GM08714 (cell line): ENCODE results near the gene HDAC4.

ENCODE experiments used
- H3K4me3 ChIP-seq: fragments of 200-500 bp; sonication (Bioruptor generic); 2 replicates; pipeline ENCODE4 v1.5.1; 2014; ENCODE audit warnings: mild to moderate bottlenecking, low read length, inconsistent platforms
- ZNF274 ChIP-seq: IDR thresholded peaks from 2 replicates; pipeline ENCODE4 v1.6.1; 2012; ENCODE audit warnings: mild to moderate bottlenecking, low read depth, low read length

HDAC4 gene

DNA sequence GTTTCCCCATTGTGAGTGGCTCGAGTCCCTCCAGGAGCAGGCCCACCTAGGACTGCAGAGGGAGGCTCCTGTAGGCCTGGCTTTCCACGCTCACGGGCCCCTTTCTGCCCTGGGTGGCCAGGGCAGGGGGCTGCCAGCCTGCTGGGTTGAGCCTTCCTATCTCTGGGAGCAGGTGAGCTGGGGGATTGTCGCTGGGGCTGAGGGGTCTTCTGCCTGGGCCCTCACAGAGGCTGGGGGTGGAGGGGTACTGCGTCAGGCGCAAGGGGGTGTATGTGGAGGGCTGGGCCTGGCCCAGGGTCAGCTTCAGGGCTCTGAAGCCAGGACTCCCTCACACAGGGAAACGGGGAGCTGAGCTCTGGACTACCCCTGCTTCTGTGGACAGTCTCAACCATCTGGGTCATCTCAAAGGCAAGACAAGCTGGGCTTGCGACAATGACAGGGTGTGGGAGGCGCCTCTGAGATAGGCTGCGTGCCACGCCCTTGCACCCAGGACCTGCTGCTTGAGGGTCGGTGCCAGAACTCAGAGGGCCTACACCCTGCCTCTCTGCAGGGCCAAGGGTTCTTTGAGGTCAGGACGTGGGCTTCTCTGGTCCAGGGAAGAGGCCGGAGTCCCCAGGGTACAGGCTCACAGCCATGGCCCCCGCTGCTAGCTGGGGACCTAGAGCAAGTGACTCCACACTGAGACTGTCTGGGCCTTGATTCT, 346.9 kb downstream of the HDAC4 start:
- no peak for TF ChIP-seq ZNF274
- H3K4me3 ChIP-seq: no peak overlapping the region

DNA sequence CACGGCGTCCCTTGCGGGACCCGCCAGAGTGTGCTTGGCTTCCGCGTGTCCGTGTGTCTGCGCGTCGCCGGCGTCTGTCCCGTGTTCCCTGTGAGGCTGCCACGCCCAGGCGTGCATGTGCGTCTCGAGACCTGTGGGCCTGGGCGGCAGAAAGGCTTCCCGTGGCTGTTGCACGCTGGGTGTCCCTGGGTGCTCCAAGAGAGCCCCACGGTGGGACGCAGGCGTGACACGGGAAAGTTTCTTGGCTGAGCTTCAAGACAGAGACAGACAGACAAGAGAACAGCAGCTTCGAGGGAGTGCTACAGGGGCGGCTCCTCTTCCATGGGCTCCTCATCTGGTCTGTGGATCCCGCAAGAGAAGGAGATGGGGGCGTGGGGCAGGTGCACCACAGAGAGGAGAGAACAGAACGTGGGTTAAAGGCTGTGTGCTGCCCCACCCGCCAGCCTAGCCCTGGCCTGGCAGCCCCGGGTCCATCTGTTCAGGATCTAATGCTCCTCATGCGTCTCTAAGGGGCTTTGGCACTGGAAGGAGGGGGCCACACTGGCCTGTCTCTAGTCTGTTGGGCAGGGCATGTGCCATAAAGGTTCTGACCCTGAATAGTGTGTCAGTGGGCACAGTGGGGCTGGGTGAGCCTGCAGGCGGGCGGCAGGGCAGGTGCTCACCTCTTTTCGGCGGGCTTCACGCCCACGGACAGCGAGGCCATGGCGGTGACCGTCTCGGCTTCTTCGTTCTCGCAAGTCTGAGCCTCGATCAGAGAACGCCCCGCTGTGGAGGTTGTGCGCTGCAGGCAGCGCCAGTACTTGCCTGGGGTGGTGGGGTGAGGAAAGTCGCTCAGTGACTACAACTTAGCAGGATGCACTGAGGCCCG, 347.8 kb downstream of the HDAC4 start:
- TF ChIP-seq ZNF274: no peak

DNA sequence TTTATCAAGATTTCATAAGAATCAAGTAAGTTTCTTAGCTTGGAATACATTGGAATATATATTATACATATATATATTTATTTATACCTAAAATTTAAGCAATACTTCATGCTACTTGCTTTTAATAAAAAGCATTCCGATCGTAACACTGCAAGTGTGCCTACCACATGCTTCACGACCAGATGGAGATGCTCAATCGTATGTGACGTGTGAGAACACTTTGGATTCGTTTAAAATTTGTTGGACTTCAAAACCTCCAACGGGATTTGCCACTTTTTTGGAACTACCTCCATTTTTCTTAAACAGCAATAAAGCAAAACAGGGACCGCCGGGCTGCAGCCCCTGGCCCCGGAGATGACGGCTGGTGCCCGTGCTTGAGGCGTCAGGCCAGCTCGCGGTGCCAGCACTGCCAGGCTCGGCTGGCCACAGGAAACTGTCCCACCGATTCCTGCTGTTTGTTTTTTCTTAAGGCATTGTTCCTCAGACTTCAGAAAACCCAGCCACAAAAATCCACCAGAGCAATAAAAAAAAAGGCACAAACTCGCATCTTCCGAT, 348.9 kb downstream of the HDAC4 start:
- no peak for TF ChIP-seq ZNF274
- no peak overlapping the region for H3K4me3 ChIP-seq

More for the DNA sequence above, 347.8 kb downstream of the HDAC4 start:
- no peak overlapping the region for H3K4me3 ChIP-seq

DNA sequence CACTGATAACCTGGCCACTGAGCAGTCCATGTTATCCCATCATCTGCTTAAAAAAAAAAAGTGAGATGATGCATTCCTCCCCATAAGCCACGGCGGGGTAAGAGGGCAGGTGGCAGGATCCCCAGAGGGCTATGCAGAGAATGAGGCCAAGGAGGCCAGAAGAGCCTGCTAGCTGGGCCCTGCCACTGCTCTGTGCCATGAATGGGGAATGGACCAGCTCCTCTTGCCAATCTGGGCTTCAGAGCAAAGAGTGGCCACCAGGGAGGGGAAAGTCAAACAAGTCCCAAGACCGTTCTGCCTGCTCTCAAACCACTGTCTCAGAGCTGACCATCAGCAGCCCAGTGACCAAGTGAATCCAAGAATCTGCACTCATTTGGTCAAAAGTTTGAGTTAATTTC, 350.6 kb downstream of the HDAC4 start:
- no peak overlapping the region for H3K4me3 ChIP-seq
- no peak for TF ChIP-seq ZNF274

DNA sequence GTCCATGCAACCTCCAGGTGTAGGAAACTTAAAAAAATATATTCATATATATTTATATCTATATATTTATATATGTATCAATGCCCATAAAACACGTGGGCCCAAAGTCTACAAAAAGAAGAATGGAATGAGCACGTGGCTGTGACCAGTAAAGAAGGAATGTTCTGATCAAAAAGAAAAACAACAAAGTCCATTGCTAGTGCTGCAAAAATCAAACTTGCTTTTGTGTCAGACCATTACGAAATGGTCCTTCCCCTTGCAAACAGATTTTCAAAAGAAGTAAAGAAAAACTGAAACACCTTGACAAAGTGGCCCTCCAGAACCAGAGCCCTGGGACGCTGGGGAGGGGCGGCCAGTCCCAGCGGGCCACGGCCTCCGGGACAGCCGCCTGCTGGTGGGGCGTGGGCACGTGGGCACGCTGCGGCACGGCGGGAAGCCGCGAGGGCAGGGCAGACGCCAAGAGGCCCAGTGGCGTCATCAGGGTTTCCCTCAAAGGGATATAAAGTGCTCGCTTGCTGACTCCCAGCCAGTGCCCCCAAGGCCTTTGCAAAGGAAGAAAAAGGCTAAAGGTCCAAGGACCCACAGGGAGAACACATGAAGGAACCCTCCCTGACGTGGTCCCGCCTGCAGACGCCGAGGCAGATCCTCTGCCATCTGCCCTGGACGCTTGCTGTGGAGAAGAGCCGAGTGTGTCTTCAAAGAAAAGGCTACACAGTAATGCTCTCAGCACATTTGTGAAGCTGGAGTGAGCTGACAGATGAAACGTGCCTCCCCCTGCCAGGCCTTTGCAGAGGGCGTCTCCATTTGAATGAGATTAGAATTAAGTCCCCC, 351.2 kb downstream of the HDAC4 start:
- H3K4me3 ChIP-seq: no peak overlapping the region
- TF ChIP-seq ZNF274: no peak

DNA sequence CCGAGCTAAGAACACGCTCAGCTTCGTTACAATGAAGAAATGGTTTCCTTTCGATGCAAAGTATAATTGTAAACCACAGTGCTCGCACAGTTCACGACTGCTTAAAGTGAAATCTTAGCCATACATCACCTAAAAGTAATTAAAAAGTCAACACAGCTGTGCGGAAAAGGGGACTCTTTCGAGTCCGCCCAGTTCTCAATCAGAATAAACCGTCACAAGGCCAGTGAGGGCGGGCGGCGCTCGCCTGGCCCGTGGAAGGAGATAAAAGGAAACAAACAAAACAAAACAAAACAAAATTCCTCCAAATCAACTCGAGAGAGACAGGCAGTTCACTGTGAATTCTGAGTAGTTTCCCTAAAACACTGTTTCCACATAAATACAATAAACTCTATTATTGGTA, 352.1 kb downstream of the HDAC4 start:
- TF ChIP-seq ZNF274: no peak
- no peak overlapping the region for H3K4me3 ChIP-seq

DNA sequence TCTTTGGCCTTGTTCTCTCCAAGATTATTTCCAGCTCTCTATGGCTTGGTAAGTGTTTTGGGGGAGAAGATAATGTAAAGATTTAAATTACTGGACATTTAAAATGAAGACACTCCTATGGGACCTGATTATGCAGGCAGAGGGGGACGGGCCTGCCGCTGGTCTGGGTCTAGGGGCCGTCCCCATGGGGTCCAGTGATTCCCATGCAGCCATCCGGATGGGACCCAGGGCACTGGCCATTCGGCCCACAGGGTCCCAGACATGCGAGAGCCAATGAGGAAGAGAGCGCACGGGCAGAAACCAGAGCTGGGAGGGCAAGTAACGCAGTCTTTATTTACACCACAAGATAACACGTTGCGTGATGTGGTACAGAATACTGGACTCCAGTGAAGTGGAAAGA, 353.0 kb downstream of the HDAC4 start:
- no peak overlapping the region for H3K4me3 ChIP-seq
- no peak for TF ChIP-seq ZNF274

DNA sequence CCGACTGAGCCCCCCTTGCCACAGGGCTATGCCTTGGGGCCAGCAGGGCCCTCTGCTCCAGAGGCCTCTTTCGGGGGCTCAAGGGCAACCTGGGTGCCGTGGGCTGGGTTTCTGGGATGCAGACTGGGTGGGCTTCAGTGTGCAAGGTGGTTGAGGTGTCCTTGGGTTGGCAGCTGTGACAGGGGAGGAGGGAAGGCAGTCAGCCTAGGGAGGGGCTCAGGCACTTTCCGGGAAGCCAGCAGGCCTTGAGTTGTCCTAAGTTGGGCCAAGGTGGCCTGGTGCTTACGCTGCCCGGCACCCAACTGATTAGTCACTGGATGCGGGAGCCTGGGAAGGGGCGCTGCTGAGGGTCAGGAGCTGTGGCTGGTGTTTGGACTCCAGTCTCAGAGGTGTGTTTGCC, 353.4 kb downstream of the HDAC4 start:
- H3K4me3 ChIP-seq: no peak overlapping the region
- no peak for TF ChIP-seq ZNF274

DNA sequence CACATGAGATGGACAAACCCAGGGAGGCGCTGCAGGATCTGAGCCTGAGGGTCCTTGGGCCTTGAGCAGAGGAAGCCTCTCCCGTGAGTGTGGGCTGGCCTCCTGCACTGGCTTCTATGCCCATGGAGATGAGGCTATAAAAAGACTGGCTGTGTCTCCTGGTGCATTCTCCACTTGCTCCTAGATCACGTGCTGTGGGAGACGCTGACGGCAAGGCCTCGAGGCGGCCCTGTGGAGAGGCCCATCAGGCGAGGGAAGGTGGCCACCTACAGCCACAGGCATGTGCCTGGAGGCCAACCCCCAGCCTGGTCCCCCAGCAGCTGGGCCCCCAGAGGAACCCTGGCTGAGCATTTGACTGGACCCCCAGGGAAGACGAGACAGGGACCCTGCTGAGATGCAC, 354.0 kb downstream of the HDAC4 start:
- TF ChIP-seq ZNF274: no peak

DNA sequence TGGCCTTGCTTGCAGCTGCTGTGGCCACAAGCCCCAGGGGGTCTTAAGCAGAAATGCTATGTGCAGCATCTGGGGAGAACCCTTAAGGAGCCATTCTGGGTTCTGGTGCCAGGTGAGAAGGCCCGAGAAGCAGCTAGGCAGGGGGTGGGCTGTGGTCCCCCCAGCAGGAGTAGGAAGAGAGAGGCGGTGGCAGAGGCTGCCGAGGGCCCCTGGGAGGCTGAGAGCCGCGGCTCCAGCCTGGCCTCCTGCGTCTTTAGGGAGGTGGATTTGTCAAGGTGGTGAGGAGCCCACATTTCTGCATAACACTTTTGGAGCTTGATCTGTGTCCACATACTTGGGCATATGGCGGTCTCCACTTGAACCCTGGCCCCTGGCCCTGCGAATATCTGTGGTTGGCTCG, 356.5 kb downstream of the HDAC4 start:
- no peak overlapping the region for H3K4me3 ChIP-seq
- no peak for TF ChIP-seq ZNF274

More for the DNA sequence above, 354.0 kb downstream of the HDAC4 start:
- no peak overlapping the region for H3K4me3 ChIP-seq

DNA sequence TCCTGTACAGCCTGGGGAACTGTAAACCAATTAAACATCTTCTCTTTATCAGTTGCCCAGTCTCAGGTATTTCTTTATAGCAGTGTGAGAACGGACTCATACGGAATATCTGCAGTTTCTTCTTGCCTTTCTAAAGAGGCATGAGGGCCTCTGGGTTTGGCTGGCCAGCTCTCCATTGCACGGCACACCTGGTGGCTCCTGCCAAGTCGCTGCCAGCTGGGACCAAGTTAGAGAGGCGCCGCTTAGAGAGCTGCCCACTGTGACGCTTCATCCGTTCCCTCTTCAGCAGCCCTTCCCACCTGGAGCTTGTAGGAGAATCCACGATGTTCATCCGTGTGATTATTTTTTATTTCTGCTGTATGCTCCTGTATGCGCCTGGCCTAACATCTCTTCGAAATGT, 357.5 kb downstream of the HDAC4 start:
- no peak for TF ChIP-seq ZNF274

DNA sequence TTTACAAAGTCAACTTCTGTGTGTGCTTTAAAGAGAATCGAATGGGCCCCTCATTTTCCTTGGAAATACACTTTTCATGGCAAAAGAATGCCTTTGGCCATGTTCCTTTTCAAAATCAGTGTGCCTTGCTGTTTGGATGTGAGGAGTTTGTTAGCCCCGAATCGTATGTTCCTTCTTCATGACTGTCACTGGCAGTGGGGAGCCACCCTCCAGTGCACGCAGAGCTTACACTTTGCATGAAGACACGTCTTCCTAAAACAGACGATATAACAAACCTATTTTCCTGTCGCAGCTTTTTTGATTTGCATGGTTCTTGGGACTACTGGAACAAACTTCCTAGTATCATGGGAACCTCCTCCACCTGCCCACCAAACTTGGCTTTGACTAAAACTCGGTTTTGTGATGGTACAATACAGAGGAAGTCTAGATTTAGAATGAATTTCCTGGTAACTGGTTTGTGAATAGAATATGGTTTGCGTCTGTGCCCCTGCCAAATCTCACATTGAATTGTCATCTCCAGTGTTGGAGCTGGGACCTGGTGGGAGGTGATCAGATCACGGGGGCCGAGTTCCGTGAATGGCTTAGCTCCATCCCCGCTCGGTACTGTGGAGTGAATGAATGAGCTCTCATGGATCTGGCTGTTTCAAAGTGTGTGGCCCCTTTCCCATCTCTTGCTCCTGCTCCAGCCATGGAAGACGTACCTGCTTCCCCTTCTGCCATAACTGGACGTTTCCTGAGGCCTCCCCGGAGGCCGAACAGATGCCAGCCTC, 358.1 kb downstream of the HDAC4 start:
- TF ChIP-seq ZNF274: no peak
- H3K4me3 ChIP-seq: no peak overlapping the region

More for the DNA sequence above, 357.5 kb downstream of the HDAC4 start:
- no peak overlapping the region for H3K4me3 ChIP-seq

DNA sequence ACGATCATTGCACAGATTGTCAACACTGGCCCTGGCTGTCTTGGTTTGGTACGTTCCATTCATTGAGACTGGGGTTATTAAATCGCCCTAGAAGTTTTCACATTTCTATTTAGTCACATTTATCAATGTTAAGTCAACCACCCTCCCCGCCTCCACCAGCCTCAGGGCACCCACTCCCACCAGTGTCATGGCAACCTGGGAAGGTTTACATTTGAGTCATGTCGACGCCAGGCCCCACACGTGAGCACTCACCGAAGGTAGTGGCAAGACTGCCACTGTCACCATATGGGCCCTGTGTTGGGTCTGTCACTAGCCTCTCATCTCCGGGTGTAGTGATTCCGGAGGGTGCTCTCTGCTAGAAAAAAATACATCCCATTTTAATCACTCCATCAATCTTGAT, 358.8 kb downstream of the HDAC4 start:
- no peak overlapping the region for H3K4me3 ChIP-seq
- no peak for TF ChIP-seq ZNF274
